HG02884 (cell line): ENCODE measurements around the gene C2CD4C.
"Not testable (repeated sequence)": the region's sequence is repeated elsewhere in the genome, so short reads cannot be mapped to it uniquely, and the experiment has no call there.

Experiments
- ATAC-seq: cut with Tn5 transposase; IDR thresholded peaks from one replicate; pipeline ENCODE4 v1.9.1; 2021; ENCODE audit warnings: mild to moderate bottlenecking, moderate library complexity; ENCODE audit not compliant: unreplicated experiment

Gene C2CD4C

DNA sequence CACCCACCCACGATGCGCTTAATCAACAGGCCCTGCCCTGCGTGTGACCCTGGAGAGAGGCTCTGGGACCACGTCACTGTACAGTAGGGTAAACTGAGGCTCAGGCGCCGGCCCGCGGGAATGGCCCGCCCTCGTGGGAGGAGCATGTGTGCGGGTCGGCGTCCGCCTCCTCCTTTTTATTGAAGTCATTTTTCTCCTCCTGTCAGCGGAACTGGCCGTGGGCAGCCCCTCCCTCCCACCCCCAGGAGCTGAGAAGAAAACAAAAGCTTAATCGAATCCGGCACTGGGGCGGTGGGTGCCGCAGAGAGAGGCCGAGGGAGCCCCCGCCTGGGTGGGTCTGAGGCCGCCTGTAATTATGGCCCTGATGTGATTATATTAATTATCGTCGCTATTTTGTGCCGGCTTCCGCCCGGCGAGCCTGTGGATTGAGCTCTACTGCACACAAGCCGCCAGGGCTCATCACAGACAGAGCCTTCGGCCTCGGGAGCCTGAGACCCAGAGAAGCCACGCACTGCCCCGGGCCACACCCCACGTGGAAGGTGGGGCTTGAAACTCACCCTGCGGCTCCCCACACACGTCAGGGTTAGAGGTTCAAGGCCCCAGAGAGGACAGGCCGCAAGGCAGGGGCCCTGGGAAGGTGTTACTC, 7.0 kb downstream of the C2CD4C start:
- no peak for ATAC-seq

DNA sequence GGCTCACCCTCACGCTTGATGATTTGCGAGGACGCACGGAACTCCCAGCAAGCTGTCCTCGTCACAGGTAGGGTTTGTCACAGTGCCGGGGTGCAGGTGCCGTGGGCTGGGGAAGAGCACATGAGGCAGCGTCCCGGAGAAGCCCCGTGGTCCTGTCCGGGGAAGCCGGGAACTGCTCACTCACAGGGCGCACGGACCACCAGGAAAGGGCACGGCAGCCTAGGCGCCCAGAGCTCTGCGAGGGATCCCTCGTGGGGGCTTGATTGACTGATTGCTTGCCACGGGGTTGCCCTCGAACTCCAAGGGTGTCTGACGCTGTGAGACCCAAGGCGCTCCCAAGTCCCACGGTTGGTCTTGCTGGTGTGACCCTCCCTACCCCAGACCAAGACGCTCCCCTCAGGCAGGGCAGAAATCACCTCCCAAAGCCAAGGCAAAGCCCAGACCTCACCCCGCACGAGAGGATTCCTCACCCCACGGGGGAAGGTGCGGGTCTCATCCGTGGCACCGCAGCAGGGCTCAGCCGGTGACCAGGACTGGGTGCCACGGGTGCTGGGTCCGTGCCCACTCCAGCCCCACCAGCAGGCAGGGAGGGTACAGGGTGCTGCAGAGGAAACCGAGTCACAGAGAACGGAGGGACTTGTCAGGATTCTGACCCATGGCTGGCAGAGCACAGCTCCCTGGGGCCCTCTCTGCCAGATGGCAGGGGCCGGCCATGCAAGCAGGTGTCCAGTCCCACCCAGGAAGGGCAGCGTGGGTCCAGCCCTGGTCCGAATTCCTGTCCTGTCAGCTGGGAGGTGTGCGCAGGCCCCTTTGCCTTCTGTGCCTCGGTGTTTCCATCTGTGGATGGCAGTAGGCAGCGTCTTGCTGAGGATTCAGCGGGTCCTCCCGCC, 7.7 kb downstream of the C2CD4C start:
- no peak for ATAC-seq

DNA sequence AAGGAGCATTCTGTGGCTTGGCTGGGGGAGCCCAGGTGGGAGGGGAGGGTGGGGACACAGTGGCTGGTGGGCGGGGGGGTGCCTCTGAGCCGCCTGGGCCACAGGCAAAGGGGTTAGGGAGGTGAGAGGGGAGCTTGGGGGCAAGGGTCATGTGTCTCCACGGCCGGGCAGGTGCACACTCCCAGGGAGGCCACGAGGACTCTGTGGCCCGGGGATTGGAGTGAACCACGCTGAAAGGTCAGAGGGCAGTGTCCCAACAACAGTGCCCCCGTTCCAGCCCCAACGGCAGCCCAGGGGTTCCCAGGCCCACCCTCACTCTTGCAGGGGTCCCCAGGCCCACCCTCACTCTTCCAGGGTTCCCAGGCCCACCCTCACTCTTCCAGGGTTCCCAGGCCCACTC, 9.6 kb downstream of the C2CD4C start:
- no peak for ATAC-seq

DNA sequence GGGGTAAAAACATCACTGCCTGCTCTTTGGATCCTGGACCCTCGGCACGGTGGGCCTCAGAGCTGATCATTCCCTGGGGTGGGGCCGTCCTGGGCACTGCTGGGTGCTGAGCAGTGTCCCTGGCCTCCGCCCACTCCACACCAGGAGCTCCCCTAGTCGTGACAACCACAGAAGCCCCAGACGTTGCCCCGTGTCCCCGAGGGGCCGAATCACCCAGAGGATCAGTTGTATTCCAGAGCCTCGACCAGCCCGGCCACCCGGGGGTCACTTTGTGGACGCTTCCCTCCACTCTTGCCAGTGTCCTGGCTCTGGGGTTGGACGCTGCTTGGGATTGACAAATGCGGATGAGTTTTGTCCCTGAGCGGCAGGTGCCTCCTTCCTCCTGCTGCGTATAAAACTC, 10.2 kb downstream of the C2CD4C start:
- no peak for ATAC-seq

DNA sequence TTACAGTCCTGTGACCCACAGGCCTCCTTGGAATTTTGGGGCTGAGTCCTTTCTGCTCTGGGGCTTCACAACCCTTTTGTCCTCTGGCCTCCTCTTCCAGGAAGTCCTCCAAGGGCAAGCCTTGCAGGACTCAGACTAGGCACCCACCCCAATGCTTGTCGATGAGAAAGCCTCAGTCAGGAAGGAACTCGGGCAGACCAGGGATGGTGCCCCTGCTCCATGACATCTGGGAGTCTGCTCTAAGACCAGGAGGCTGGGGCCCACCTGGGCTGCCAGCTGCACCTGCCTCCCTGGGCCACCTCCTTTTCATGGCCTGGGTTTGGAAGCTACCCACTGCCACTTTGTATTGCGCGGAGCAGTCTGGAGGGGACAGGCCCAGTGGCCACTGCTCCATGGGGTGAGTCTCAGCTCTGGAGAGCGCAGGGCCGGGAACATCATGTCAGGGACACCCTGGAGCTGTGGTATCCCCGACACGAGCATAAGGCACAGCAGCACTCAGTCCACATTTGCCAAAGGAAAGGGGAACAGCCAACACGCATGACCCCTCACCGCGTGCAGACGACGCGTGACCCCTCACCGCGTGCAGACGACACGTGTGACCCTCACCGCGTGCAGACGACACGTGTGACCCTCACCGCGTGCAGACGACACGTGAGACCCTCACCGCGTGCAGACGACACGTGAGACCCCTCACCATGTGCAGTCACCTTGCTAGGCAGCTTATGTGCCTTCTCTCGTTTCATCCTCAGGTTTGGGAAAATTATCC, 10.8 kb downstream of the C2CD4C start:
- no peak for ATAC-seq

DNA sequence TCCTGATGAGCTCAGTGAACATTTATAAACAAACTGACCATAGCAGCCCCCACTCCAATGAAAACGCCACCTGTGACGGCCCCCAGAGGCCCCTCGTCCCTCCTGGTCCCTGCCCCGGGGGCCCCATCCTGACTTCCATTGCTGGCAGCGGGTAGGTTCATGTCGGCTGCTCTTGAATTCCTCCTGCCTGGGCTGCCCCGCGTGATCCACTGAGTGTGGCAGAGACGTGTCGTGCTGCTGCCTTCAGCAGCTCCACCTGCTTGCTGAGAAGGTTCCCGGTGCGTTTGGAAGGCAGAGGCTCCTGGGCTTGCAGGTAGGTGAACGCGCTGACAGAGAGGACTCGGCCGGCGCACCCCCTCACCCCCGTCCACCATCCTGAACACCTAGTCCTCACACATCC, 11.6 kb downstream of the C2CD4C start:
- no peak for ATAC-seq

DNA sequence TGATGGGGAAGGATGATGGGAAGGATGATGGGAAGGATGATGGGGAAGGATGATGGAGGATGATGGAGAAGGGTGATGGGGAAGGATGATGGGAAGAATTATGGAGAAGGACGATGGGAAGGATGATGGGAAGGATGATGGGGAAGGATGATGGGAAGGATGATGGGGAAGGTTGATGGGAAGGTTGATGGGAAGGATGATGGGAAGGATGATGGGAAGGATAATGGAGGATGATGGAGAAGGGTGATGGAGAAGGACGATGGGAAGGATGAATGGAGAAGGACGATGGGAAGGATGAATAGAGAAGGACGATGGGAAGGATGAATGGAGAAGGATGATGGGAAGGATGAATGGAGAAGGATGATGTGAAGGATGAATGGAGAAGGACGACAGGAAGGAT, 13.5 kb downstream of the C2CD4C start:
- ATAC-seq = no peak

DNA sequence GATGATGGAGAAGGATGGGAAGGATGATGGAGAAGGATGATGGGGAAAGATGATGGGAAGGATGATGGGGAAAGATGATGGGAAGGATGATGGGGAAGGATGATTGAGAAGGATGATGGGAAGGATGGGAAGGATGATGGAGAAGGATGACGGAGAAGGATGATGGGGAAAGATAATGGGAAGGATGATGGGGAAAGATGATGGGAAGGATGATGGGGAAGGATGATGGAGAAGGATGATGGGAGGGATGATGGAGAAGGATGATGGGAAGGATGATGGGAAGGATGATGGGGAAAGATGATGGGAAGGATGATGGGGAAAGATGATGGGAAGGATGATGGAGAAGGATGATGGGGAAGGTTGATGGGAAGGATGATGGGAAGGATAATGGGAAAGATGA, 14.1 kb downstream of the C2CD4C start:
- not testable (repeated sequence) for ATAC-seq

DNA sequence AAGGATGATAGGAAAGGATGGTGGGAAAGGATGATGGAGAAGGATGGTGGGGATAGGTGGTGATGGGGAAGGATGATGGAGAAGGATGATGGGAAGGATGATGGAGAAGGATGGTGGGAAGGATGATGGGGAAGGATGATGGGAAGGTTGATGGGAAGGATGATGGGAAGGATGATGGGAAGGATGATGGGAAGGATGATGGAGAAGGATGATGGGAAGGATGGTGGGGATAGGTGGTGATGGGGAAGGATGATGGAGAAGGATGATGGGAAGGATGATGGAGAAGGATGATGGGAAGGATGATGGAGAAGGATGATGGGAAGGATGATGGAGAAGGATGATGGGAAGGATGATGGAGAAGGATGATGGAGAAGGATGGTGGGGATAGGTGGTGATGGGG, 15.4 kb downstream of the C2CD4C start:
- ATAC-seq = not testable (repeated sequence)

DNA sequence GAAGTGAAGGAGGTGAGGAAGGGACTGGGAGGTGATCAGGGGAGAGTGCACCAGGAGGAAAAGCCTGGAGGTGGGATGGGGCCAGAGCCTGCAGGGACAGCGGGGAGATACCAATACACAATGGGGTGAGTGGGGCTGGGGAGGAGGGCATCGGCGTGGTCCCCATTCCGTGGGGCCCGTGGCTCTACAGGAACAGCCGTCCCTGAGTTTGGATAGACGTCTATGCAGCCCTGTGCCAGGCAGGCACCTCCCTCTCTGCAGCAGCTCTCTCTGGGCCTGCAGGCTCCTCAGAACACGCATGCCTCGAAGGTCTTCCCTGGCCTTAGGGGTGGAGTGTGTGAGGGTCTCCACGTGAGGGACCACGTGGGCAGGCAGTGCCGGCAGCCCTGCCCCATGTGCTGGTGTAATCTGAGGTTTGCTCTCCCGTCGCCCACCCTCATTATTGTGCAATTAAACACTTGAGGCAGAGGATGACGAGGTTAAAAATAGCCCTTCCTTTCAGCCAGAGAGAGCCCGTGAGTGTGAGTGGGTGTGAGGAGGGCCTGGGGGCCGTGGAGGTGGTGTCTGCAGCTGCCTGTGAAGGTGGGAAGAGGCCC, 16.5 kb downstream of the C2CD4C start:
- ATAC-seq = no peak

DNA sequence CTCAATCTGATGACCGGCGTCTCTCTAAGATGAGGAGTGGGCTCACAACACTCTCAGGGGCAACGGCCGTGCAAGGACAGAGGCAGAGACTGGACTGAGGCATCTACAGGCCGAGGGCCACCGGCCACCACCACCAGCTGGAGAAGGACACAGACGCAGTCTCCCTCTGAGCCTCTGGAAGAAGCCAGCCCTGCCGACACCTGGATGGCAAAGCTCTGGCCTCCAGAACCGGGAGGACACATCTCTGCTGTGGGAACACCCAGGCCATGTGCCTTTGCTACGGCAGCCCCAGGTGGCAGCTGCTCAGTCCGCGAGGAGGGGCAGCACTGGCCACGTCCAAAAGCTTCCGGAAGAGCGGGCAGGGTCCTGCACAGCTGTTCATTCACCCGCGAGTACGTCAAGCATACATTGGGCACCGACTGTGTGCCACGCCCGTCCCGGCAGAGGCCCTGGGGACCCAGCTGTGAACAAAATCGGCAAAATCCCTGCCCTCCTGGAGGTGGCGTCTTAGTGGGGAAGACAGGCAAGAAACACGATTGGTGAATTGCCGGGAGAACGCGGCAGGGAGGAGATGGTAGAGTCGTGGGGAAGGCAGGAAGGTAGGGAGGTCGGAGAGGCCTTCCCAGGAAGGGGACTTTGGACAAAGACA, 17.1 kb downstream of the C2CD4C start:
- ATAC-seq = no peak

DNA sequence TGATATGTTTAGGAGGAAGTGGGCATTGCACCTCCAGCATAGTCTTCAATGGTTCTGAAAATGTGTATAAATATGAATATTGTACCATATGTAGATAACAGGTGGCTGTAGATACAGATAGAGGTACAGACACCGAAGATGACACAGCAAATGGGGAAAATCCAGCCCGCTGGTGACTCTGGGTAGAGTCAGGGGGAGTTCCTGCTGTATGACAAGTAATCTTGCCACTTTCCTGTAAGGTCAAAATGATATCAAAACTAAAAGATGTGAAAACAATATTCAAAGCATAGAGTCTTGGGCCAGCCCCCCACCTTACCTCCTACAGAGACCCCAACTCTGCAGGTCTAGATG, 17.8 kb downstream of the C2CD4C start:
- ATAC-seq = no peak

DNA sequence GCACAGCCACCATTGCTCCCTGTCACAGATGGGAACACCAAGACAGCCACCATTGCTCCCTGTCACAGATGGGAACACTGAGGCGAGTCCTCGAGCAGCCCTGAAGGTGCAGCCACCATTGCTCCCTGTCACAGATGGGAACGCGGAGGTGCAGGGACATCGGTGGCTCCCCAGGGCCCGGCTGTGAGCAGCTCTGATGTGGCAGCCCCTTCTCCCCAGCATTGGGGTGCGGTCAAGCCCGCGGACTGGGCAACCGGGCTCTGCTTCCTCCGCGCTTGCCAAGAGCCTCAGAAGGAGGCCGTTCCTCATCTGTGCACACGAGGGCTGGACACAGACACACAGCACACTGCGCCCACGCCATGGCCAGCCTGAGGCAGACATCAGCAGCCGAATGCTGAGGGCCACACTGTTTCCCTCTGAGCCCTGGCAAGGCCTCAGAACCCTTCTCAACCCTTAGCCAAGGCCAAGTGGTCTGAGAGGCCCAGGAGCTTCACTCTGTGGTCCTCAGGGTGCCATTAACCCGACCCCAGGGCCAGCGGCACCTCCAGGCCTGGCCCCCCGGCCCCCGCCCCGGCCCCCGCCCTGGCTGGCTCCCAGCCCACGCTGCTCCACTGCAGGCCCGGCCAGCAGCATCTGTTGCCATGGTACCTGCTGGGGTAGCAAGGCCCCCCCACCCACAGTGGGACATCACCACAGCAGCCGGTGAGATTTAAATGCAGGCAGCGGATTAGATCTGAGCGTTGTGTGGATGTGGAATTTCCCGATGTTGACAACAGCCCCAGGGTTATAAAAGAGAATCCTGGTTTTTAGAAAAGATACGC, 18.4 kb downstream of the C2CD4C start:
- ATAC-seq = no peak

DNA sequence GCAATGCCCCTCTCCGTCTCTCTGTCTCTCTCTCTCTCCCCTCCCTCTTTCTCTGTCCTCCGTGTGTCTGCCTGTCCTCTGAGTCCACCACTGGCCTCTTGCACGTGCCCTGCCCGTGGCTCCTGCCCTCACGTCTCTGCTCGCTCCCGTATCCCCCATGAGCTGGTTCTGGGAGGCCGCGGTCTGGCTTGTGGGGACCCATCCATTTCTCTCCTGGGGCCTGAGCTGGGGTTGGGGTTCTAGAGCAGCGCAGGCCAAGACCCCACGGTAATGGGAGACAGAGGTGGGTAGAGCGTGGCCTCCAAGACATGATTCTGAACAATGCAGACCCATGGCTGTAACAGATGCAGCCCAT, 19.0 kb downstream of the C2CD4C start:
- ATAC-seq = no peak

DNA sequence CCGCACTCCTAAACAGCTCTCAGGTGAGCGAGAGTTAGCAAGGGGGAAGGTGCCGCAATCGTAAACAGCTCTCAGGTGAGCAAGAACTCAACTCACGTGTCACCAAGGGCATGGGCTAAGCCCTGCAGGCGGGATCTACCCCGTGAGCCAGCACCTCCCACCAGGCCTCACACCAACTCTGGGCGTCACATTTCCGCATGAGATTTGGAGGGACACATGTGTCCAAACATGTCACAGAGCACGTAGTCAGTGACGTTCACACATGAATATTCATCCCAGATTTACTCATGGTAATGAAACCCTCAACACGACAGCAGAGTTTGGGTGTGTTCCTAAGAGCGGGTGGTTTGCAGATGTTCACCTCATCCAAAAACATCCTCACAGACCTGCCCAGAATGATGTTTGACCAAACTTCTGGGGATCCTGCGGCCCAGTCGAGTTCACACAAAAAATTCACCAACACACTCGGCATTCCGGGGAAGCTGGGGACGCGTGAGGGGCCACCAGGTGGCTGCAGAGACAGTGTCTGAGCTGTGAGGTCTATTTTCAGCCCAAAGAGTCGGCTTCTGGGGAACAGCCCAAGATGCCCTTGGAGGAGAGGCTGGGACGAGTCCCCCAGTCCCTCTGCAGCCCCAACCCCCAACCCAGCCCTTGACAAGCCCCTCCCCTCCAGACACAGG, 19.6 kb downstream of the C2CD4C start:
- no peak for ATAC-seq

DNA sequence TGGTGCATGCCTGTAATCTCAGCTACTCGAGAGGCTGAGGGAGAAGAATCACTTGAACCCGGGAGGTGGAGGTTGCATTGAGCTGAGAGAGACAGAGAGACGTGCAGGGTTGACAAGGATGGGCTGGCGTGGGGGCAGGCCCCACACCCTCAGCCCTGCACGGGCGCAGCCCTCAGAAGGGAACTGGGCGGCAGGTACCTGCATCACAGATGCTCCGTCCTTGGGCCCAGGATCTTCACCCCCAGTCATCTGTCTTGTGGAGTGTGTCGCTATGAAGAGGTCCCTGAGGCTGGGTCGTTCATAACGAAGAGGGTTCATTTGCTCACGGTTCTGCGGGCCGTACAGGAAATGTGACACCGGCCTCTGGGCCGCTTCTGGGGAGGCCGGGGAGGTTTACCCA, 20.3 kb downstream of the C2CD4C start:
- ATAC-seq = no peak

DNA sequence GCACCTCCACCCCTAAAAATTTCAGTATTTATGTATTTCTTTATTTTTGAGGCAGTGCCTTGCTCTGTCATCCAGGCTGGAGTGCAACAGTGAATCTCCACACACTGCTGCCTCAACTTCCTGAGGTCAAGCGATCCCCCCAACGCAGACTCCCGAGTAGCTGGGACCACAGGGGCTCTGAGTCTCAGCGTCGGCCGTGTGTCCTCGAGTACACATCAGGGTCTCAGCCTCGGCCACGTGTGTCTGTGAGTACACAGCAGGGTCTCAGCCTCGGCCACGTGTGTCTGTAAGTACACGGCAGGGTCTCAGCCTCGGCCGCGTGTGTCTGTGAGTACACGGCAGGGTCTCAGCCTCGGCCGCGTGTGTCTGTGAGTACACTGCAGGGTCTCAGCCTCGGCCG, 21.2 kb downstream of the C2CD4C start:
- ATAC-seq = no peak

DNA sequence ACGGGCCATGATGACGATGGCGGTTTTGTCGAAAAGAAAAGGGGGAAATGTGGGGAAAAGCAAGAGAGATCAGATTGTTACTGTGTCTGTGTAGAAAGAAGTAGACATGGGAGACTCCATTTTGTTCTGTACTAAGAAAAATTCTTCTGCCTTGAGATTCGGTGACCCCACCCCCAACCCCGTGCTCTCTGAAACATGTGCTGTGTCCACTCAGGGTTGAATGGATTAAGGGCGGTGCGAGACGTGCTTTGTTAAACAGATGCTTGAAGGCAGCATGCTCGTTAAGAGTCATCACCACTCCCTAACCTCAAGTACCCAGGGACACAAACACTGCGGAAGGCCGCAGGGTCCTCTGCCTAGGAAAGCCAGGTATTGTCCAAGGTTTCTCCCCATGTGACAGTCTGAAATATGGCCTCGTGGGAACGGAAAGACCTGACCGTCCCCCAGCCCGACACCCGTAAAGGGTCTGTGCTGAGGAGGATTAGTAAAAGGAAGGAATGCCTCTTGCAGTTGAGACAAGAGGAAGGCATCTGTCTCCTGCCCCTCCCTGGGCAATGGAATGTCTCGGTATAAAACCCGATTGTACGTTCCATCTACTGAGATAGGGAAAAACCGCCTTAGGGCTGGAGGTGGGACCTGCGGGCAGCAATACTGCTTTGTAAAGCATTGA, 22.2 kb downstream of the C2CD4C start:
- not testable (repeated sequence) for ATAC-seq

DNA sequence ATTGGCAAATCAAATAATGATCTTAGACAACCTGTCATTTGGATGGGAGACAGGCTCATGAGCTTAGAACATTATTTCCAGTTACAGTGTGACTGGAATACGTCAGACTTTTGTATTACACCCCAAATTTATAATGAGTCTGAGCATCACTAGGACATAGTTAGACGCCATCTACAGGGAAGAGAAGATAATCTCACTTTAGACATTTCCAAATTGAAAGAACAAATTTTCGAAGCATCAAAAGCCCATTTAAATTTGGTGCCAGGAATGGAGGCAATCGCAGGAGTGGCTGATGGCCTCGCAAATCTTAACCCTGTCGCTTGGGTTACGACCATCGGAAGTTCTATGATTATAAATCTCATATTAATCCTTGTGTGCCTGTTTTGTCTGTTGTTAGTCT, 22.8 kb downstream of the C2CD4C start:
- ATAC-seq = not testable (repeated sequence)
